ENCODE measurements around the gene C10orf105. TPM values are rescaled to one million over a fixed set of nuclear protein-coding genes. Genes with fewer than 3 reads are reported as not detected.

Gene C10orf105, protein sequence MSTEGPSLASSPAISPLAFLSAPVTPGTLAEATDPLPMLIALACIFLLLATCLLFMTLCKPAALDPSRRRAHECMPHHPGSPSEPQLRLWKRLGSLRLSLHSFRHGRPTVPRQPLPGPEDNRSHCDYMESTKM
- total RNA-seq = under 0.01 TPM in 1 of 2 replicates, not detected in the other

DNA sequence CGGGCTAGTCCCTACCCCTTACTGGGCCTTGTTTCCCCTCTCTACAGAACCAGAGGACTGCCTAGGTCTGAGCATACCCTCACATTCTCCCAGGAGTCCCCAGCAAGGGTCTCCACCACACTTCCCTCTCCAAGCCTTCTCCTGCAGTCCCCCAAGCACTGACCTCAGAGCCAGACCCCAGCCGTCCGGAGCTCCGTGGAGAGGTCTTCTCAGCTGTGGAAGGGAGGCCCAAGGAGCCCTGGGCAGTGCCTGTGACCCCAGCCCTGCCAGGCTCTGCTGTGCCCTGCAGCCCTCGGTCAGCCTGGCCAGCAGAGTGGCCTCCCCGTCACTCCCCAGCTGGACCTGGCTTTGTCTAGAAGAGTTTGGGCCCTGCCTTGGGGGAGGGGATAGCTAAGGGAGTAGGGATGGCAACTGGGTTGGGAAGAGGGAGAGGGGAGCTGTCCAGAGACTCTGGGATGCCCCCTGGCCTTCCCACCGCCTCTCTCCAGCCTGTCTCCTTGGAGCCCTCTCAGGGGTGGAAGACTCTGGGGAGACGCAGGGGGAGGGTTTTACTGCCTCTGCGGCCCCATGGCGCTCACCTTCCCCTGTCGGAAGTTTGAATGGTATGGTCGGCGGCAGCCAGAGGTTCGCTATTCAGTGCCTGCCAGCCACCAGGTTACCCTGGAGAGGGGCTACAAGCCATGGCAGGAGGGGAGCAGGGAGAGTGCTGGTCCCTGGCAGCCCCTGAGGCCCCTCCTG, at the start of gene C10orf105:
TSS of gene C10orf105 (minus strand) at position 315 of the 738 bp plus-strand sequence. CDS start 3,441 bp downstream, outside the sequence.
- TF ChIP-seq, protein P1, sequence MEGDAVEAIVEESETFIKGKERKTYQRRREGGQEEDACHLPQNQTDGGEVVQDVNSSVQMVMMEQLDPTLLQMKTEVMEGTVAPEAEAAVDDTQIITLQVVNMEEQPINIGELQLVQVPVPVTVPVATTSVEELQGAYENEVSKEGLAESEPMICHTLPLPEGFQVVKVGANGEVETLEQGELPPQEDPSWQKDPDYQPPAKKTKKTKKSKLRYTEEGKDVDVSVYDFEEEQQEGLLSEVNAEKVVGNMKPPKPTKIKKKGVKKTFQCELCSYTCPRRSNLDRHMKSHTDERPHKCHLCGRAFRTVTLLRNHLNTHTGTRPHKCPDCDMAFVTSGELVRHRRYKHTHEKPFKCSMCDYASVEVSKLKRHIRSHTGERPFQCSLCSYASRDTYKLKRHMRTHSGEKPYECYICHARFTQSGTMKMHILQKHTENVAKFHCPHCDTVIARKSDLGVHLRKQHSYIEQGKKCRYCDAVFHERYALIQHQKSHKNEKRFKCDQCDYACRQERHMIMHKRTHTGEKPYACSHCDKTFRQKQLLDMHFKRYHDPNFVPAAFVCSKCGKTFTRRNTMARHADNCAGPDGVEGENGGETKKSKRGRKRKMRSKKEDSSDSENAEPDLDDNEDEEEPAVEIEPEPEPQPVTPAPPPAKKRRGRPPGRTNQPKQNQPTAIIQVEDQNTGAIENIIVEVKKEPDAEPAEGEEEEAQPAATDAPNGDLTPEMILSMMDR (IDR thresholded peaks at IDR 0.05; ENCODE audit: extremely low read depth, low read depth, low read length) = no peak
- no peaks in the 10 kb centered on the region for H3K27me3 ChIP-seq (ENCODE audit: insufficient read depth, low read length)
- H2AFZ ChIP-seq (ENCODE audit: low read length) = no peak within 1 kb of the TSS
- H3K27ac ChIP-seq (ENCODE audit: low read depth, low read length) = no peak within 1 kb of the TSS
- no peak within 1 kb of the TSS for H3K4me3 ChIP-seq (ENCODE audit: insufficient read depth, low read length)
- H3K36me3 ChIP-seq (ENCODE audit: insufficient read depth, low read length) = no peaks in the 10 kb centered on the region
- H4K20me1 ChIP-seq (ENCODE audit: insufficient read depth, low read length) = no peaks in the 10 kb centered on the region
- no peak within 1 kb of the TSS for H3K4me2 ChIP-seq (ENCODE audit: insufficient read depth, low read length)
- H3K79me2 ChIP-seq (ENCODE audit: insufficient read depth, low read length) = no peaks in the 10 kb centered on the region
- no peaks in the 10 kb centered on the region for H3K9me3 ChIP-seq (ENCODE audit: low read depth, low read length)
- H3K4me1 ChIP-seq (ENCODE audit: insufficient read depth, low read length) = peaks cover 3% of the 10 kb centered on the region
- DNase-seq (ENCODE audit: insufficient read length, low spot score, missing footprints) = no peak

DNA sequence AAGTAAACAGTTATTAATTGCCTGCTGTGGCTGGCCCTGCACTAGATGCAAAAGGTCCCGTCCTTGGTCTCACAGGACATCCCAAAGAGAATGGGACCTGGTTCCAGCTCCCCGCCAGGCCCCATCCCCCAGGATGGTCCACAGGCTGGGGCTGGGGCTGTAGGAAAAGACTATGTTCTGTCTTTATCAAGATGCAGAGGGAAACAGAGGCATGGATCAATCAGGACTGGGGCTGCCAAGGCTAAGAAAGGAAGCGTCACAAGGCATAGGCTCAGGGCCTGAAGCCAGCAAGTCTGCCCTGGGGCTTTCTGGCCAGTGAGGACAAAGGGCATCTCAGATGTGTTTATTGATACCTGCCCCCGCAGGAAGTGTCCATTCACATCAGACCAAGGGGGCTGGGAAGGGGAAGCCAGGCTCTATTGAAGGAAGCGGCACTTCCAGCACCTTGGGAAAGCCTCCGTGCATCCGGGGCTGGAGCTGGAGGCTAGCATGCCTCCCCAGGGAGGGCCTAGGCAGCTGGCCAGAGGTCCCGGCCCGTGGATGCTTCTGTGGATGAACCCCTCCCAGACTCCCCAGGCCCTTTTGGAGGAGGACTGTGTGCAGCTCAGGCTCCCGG, 48.0 kb upstream of the C10orf105 start:
- Histone ChIP-seq H3K27ac (ENCODE audit: low read depth, low read length) (peak overlapping the region; percentile 96), H4K20me1 (ENCODE audit: insufficient read depth, low read length) (no peaks in the 10 kb centered on the region), H3K27me3 (ENCODE audit: insufficient read depth, low read length) (no peaks in the 10 kb centered on the region), H3K9me3 (ENCODE audit: low read depth, low read length) (no peaks in the 10 kb centered on the region), H3K4me1 (ENCODE audit: insufficient read depth, low read length) (peaks cover 86% of the 10 kb centered on the region), H3K36me3 (ENCODE audit: insufficient read depth, low read length) (no peaks in the 10 kb centered on the region), H2AFZ (ENCODE audit: low read length) (no peak overlapping the region), H3K4me3 (ENCODE audit: insufficient read depth, low read length) (peak overlapping the region; percentile 5), H3K4me2 (ENCODE audit: insufficient read depth, low read length) (peak overlapping the region; percentile 52), H3K79me2 (ENCODE audit: insufficient read depth, low read length) (peaks cover 14% of the 10 kb centered on the region)
- peak; percentile 91 for DNase-seq (ENCODE audit: insufficient read length, low spot score, missing footprints)
- TF ChIP-seq, protein P1 (IDR thresholded peaks at IDR 0.05; ENCODE audit: extremely low read depth, low read depth, low read length) = no peak

- Histone ChIP-seq H3K36me3 (ENCODE audit: insufficient read depth, low read length) (peaks cover 3% of the 10 kb centered on the region), H3K79me2 (ENCODE audit: insufficient read depth, low read length) (peaks cover 8% of the 10 kb centered on the region), H3K4me1 (ENCODE audit: insufficient read depth, low read length) (peaks cover 79% of the 10 kb centered on the region), H2AFZ (ENCODE audit: low read length) (no peak overlapping the region), H3K27me3 (ENCODE audit: insufficient read depth, low read length) (no peaks in the 10 kb centered on the region), H3K27ac (ENCODE audit: low read depth, low read length) (peak overlapping the region; percentile 96), H3K9me3 (ENCODE audit: low read depth, low read length) (no peaks in the 10 kb centered on the region), H4K20me1 (ENCODE audit: insufficient read depth, low read length) (peaks cover 6% of the 10 kb centered on the region), H3K4me2 (ENCODE audit: insufficient read depth, low read length) (peak overlapping the region; percentile 52), H3K4me3 (ENCODE audit: insufficient read depth, low read length) (peak overlapping the region; percentile 43)
- TF ChIP-seq, protein P1 (IDR thresholded peaks at IDR 0.05; ENCODE audit: extremely low read depth, low read depth, low read length) = no peak
- peak; percentile 98 for DNase-seq (ENCODE audit: insufficient read length, low spot score, missing footprints)
Measured at GRCh38 chr10:71766717-71767419, 47.3 kb upstream of the C10orf105 start.

All from osteoblast (primary cell).